Keratinocyte (primary cell): ENCODE results near the gene MADD.

ENCODE experiments used
- EZH2 ChIP-seq: IDR thresholded peaks from one replicate; pipeline ENCODE4 v1.6.1; 2012; ENCODE audit warnings: inconsistent platforms, mild to moderate bottlenecking, low read length, moderate library complexity
- TF ChIP-seq, protein P1 (sequence below), 3 experiments: IDR thresholded peaks in 1 of 3; conservative IDR thresholded peaks in 1 of 3; optimal IDR thresholded peaks in 1 of 3; 2 replicates in 2 of 3; 3 replicates in 1 of 3; pipeline versions ENCODE3 to v1.5.1; 2011; ENCODE audit warnings: low read length in 3 of 3, mild to moderate bottlenecking in 3 of 3, moderate library complexity in 2 of 3, control low read depth in 1 of 3, inconsistent platforms in 1 of 3; ENCODE audit not compliant: insufficient read depth in 2 of 3; ENCODE audit errors: extremely low read depth in 1 of 3

GRCh38 chr11:47342036-47342803 lies 72.3 kb downstream of the MADD start:
- TF ChIP-seq, protein P1, sequence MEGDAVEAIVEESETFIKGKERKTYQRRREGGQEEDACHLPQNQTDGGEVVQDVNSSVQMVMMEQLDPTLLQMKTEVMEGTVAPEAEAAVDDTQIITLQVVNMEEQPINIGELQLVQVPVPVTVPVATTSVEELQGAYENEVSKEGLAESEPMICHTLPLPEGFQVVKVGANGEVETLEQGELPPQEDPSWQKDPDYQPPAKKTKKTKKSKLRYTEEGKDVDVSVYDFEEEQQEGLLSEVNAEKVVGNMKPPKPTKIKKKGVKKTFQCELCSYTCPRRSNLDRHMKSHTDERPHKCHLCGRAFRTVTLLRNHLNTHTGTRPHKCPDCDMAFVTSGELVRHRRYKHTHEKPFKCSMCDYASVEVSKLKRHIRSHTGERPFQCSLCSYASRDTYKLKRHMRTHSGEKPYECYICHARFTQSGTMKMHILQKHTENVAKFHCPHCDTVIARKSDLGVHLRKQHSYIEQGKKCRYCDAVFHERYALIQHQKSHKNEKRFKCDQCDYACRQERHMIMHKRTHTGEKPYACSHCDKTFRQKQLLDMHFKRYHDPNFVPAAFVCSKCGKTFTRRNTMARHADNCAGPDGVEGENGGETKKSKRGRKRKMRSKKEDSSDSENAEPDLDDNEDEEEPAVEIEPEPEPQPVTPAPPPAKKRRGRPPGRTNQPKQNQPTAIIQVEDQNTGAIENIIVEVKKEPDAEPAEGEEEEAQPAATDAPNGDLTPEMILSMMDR (optimal IDR thresholded peaks at IDR 0.05 in 1 of 3, IDR thresholded peaks at IDR 0.05 in 1 of 3, conservative IDR thresholded peaks at IDR 0.05 in 1 of 3; ENCODE audit: extremely low read depth in 1 of 3, insufficient read depth in 2 of 3, low read length in 3 of 3) = no peak
- no peak for TF ChIP-seq EZH2
